Vagina (tissue), 2 donors: Measurements from ENCODE around the gene HOXB6. TPM values are rescaled to one million over a fixed set of nuclear protein-coding genes. Genes with fewer than 3 reads are reported as not detected.

Source experiments
- DNase-seq, 2 donors: peaks; one replicate each; pipeline ENCODE4 v3.0.0-alpha.2; 2017; ENCODE audit errors: extremely low spot score in 2 of 2
- H3K27ac ChIP-seq: fragments of 200-600 bp; sonication (generic); one replicate; pipeline ENCODE4 v1.5.1; 2019
- H3K27me3 ChIP-seq: fragments of 200-600 bp; sonication (generic); one replicate; pipeline ENCODE4 v1.5.1; 2019
- H3K36me3 ChIP-seq, 2 donors: fragments of 200-600 bp; sonication (generic); one replicate each; pipeline ENCODE4 v1.5.1; 2017 to 2019
- H3K4me1 ChIP-seq: fragments of 200-600 bp; sonication (generic); one replicate; pipeline ENCODE4 v1.5.1; 2019
- H3K4me3 ChIP-seq, 2 donors: fragments of 200-600 bp; sonication (generic); 1 replicate in 1 of 2; 2 replicates in 1 of 2; pipeline ENCODE4 v1.5.1; 2016 to 2019
- H3K9me3 ChIP-seq: fragments of 200-600 bp; sonication (generic); one replicate; pipeline ENCODE4 v1.5.1; 2019
- CTCF ChIP-seq, 3 experiments: fragments of 450-650 bp in 2 of 3; fragments of 200-600 bp in 1 of 3; sonication (generic) in 1 of 3; IDR thresholded peaks; one replicate each; pipeline ENCODE4 v1.5.1; 2017 to 2019; ENCODE audit warnings: antibody characterized with exemption in 3 of 3, mild to moderate bottlenecking in 2 of 3, moderate library complexity in 2 of 3
- POLR2A ChIP-seq, 2 donors: fragments of 450-650 bp; IDR thresholded peaks; one replicate each; pipeline ENCODE4 v1.6.1; 2017; ENCODE audit warnings: antibody characterized with exemption in 2 of 2, mild to moderate bottlenecking in 2 of 2, moderate library complexity in 2 of 2
- POLR2AphosphoS5 ChIP-seq, 2 donors: sonication (generic); formaldehyde crosslinking; IDR thresholded peaks; one replicate each; pipeline ENCODE4 v1.9.0; 2017; ENCODE audit warnings: antibody characterized with exemption in 2 of 2, mild to moderate bottlenecking in 2 of 2, low read depth in 1 of 2; ENCODE audit not compliant: insufficient read depth in 1 of 2
- intact Hi-C: fragments of 100-400 bp; cut with DNase I; formaldehyde crosslinking; loops from one replicate; pipeline ENCODE4 v1.15.1; 2023
- total RNA-seq: library from RNA; depleted of rRNA; stranded (reverse); fragments of >200 nt; gene quantifications from one replicate; pipeline ENCODE4 v1.2.3, GENCODE V29; 2016

The HOXB6 gene
- total RNA-seq, 1 donor from 2014 or later: 1.2 TPM

GRCh38 chr17:48566717-48567116 lies 38.1 kb downstream of the HOXB6 start:
- no peak for DNase-seq
- Histone ChIP-seq H3K36me3 (no peaks in the 10 kb centered on the region), H3K4me1 (no peaks in the 10 kb centered on the region), H3K4me3 (no peak overlapping the region), H3K27ac (peak overlapping the region; percentile 9), H3K27me3 (peaks cover 13% of the 10 kb centered on the region), H3K9me3 (no peaks in the 10 kb centered on the region)
- intact Hi-C loops: no loop called here
- TF ChIP-seq CTCF (IDR thresholded peaks at IDR 0.05): no peak
- no peak for TF ChIP-seq POLR2A (IDR thresholded peaks at IDR 0.05)
- TF ChIP-seq POLR2AphosphoS5 (IDR thresholded peaks at IDR 0.05; ENCODE audit: insufficient read depth in 1 of 2, low read depth in 1 of 2): no peak

GRCh38 chr17:48565925-48566710 lies 38.7 kb downstream of the HOXB6 start:
- Histone ChIP-seq H3K27ac (no peak overlapping the region), H3K4me3 (no peak overlapping the region), H3K9me3 (no peaks in the 10 kb centered on the region), H3K27me3 (peaks cover 13% of the 10 kb centered on the region), H3K4me1 (no peaks in the 10 kb centered on the region), H3K36me3 (no peaks in the 10 kb centered on the region)
- intact Hi-C loops: no loop called here
- TF ChIP-seq CTCF (IDR thresholded peaks at IDR 0.05) (no peak), POLR2AphosphoS5 (IDR thresholded peaks at IDR 0.05; ENCODE audit: insufficient read depth in 1 of 2, low read depth in 1 of 2) (no peak), POLR2A (IDR thresholded peaks at IDR 0.05) (no peak)
- no peak for DNase-seq

- Histone ChIP-seq H3K27me3 (peaks cover 13% of the 10 kb centered on the region), H3K27ac (no peak overlapping the region), H3K4me3 (no peak overlapping the region), H3K36me3 (no peaks in the 10 kb centered on the region), H3K4me1 (peaks cover under 1% of the 10 kb centered on the region), H3K9me3 (no peaks in the 10 kb centered on the region)
- no peak for TF ChIP-seq POLR2A (IDR thresholded peaks at IDR 0.05)
- no peak for TF ChIP-seq POLR2AphosphoS5 (IDR thresholded peaks at IDR 0.05; ENCODE audit: insufficient read depth in 1 of 2, low read depth in 1 of 2)
- TF ChIP-seq CTCF (IDR thresholded peaks at IDR 0.05): no peak
- DNase-seq: no peak
- intact Hi-C loops: no loop called here
These were observed 39.7 kb downstream of the HOXB6 start for GRCh38 chr17:48565022-48565554.

GRCh38 chr17:48564188-48565021 lies 40.4 kb downstream of the HOXB6 start:
- Histone ChIP-seq H3K4me1 (peaks cover 5% of the 10 kb centered on the region), H3K9me3 (no peaks in the 10 kb centered on the region), H3K27me3 (peaks cover 13% of the 10 kb centered on the region), H3K36me3 (no peaks in the 10 kb centered on the region), H3K4me3 (peak overlapping the region; percentile 44 to 53), H3K27ac (peak overlapping the region; percentile 59)
- no peak for DNase-seq
- intact Hi-C loops: no loop called here
- no peak for TF ChIP-seq POLR2A (IDR thresholded peaks at IDR 0.05)
- no peak for TF ChIP-seq POLR2AphosphoS5 (IDR thresholded peaks at IDR 0.05; ENCODE audit: insufficient read depth in 1 of 2, low read depth in 1 of 2)
- no peak for TF ChIP-seq CTCF (IDR thresholded peaks at IDR 0.05)
